Epithelial cell of prostate (primary cell): ENCODE results near the gene CREBL2.

Experiments
- DNase-seq: peaks from one replicate; pipeline ENCODE4 v3.0.0-alpha.2; 2011; ENCODE audit warnings: low read depth, low spot score
- H3K27ac ChIP-seq: fragments of 450-650 bp; 2 replicates; pipeline ENCODE4 v1.5.1; 2017; ENCODE audit warnings: mild to moderate bottlenecking

The CREBL2 gene

DNA sequence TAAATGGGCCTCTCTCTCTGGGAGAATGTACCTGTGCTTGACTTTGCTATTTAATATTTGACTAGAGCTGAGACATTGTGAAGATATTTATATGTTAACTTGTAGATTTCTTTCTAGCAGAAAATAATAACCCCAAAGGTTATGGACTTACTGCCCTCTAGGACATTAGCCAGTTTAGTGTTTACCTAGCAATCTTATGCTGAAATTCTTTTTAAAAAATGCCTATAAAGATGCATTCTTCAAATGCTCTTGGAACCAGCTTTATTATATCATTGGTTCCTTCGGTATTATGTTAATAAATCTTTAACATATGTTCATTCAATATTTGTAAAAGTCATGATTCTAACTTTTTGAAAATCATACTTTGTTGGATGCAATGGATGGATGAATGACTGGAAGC is 56.3 kb downstream of the CREBL2 start:
- DNase-seq: no peak
- H3K27ac ChIP-seq: no peak overlapping the region

- no peak for DNase-seq
- H3K27ac ChIP-seq: no peak overlapping the region
These were observed 57.3 kb downstream of the CREBL2 start for GRCh38 chr12:12669020-12669419.

DNA sequence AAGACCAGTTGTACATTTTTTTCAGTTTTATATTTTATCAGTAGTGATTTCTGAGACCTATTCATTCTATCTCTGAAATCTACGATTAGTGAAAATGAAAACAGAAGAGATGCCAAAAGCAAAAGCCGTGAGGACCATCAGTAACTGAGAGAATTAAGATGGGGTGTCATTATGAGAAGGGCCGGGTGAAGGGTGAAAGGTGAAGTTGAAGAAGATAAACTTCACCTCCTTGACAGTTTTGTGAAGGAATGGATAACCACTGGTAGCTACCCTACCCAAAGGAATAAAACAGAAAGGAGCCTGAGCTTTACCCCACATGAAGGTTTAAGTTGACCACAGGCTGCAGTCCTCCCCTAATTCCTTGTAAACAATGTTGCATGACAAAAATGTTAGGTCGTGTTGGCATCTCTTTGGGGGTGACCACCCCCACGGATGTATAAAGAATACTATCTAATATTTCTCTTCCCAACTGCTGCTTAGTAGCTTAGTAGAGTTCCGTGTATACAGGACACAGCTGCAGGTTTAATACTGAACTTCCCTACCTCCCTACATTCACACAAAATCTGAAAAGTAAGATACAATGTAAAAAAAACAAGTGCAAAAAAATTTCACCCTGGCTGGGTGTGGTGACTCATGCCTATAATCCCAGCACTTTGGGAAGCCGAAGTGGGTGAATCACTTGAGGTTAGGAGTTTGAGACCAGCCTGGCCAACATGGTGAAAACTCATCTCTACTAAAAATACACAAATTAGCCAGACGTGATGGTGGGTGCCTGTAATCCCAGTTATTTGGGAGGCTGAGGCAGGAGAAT is 60.4 kb downstream of the CREBL2 start:
- DNase-seq: no peak
- no peak overlapping the region for H3K27ac ChIP-seq

- H3K27ac ChIP-seq: no peak overlapping the region
- no peak for DNase-seq
These were observed 61.6 kb downstream of the CREBL2 start for GRCh38 chr12:12673296-12673695.

DNA sequence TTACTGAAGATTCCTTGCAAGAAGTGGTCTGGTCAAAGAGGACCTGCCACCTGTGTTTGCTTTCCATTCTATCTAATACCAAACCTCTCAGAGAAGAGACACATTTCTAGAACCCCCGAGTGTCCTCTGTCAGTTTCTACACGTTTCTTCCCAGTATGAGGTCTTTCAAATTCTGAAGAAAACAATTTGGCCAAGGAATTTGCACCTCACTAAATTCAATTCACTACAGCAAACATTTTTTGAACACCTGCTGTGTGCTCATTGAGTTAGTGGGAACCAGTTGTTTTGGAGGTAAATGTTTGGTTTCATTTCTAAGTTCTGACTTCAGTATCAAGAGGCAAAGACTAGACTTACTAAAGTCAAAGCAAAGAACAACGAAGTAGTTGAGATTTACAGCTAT is 64.9 kb downstream of the CREBL2 start:
- no peak for DNase-seq
- no peak overlapping the region for H3K27ac ChIP-seq

- H3K27ac ChIP-seq: no peak overlapping the region
- no peak for DNase-seq
These were observed 69.5 kb downstream of the CREBL2 start for GRCh38 chr12:12681061-12681765.

GRCh38 chr12:12682284-12682683 is 70.6 kb downstream of the CREBL2 start:
- no peak for DNase-seq
- H3K27ac ChIP-seq: no peak overlapping the region

GRCh38 chr12:12683136-12683697 is 71.5 kb downstream of the CREBL2 start:
- DNase-seq: no peak
- H3K27ac ChIP-seq: no peak overlapping the region

DNA sequence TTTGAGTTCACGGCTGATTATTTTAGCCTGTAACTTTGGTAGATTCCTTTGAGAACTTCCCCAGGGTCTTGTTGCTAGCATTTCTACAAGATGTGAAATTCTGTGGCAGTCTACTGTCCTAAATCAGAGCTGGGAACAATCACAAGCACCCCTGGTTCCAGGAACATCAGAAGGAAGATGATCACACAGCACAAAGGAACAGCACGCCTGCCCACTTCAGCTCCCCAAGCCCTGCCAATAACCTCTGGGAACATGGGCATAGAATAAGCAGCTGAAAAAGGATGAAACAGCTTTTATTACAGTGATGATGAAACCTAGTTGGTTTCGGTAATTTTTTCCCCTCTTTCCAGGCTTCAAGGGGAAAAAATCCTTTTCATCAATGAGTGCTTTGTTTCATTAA is 72.0 kb downstream of the CREBL2 start:
- no peak overlapping the region for H3K27ac ChIP-seq
- no peak for DNase-seq

DNA sequence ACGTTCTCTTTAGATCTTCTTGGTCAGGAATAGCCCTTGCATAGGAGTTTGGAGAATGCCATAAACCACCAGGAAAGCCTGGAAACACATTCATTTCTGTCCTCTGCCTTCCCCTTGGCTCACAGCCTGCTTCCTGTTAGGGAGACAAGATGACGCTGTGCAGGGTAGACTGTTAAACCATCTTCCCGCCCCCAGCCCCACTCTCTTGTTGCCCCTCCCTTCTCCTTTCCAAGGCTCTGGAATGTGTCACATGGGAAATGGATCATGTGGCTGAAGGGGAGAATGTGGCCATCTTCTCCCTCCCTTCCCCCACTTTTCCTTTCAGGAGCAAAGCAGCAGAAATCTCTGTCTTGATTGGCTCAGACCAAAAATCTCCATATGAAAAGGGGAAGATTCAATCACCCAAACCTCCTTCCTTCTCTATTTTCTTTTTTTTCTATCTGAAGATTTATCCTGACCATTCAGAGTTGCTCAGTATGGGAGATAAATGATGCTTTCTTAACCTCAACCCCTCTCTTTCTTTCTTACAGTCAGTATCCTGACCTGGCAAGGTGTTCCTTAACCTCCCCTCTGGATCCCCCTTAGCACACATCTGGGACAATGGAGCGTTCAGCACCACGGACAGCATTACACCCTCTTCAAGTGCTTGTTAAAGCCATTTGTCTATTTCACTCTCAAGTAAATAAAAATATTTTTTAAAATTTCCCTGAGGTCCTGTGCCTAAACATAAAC is 72.9 kb downstream of the CREBL2 start:
- DNase-seq: no peak
- no peak overlapping the region for H3K27ac ChIP-seq

- no peak overlapping the region for H3K27ac ChIP-seq
- DNase-seq: no peak
These were observed 73.6 kb downstream of the CREBL2 start for GRCh38 chr12:12685305-12685704.

- H3K27ac ChIP-seq: no peak overlapping the region
- no peak for DNase-seq
These were observed 74.8 kb downstream of the CREBL2 start for GRCh38 chr12:12686472-12686871.

DNA sequence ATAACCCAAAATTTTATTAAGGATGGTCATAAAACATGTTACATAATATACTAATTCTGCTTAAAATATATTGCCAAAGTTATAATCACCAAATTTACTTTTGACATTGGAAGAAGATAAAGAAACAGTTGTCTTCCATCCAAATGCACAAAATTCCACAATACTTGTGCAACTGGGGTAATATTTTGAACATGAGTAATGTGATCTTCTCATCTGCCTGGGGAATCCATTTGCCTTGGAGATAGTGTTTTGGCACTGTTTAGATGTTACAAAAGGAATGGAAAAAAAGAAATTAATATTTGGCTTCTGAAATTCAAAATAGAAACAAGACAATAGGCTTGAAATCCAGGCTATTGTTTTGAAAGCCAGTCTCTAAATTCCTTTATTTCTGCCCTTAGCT is 75.2 kb downstream of the CREBL2 start:
- no peak overlapping the region for H3K27ac ChIP-seq
- no peak for DNase-seq

- no peak for DNase-seq
- H3K27ac ChIP-seq: no peak overlapping the region
These were observed 78.1 kb downstream of the CREBL2 start for GRCh38 chr12:12689647-12690300.

GRCh38 chr12:12691549-12691948 is 79.9 kb downstream of the CREBL2 start:
- H3K27ac ChIP-seq: no peak overlapping the region
- DNase-seq: no peak

- DNase-seq: no peak
- H3K27ac ChIP-seq: no peak overlapping the region
These were observed 81.5 kb downstream of the CREBL2 start for GRCh38 chr12:12693111-12693671.
